ENCODE results near the gene SERPIND1.
"Not testable (repeated sequence)": the region's sequence is repeated elsewhere in the genome, so short reads cannot be mapped to it uniquely, and the experiment has no call there.

The SERPIND1 gene

GRCh38 chr22:20807315-20807752, 33.4 kb downstream of the SERPIND1 start:
- DNase-seq: no peak
- in situ Hi-C loops (cut with MboI; ENCODE audit: low pct_unique_long_range_greater_than_20kb, low sequenced_read_pairs): no loop called here

- in situ Hi-C loops (cut with MboI; ENCODE audit: low pct_unique_long_range_greater_than_20kb, low sequenced_read_pairs): no loop called here
Observed at GRCh38 chr22:20808844-20809243, 34.9 kb downstream of the SERPIND1 start.

GRCh38 chr22:20809538-20810185, 35.7 kb downstream of the SERPIND1 start:
- DNase-seq: no peak
- in situ Hi-C loops (cut with MboI; ENCODE audit: low pct_unique_long_range_greater_than_20kb, low sequenced_read_pairs): no loop called here

More at GRCh38 chr22:20808844-20809243, 34.9 kb downstream of the SERPIND1 start:
- DNase-seq: no peak

GRCh38 chr22:20810645-20811044, 36.7 kb downstream of the SERPIND1 start:
- in situ Hi-C loops (cut with MboI; ENCODE audit: low pct_unique_long_range_greater_than_20kb, low sequenced_read_pairs): no loop called here
- no peak for DNase-seq

GRCh38 chr22:20811171-20811570, 37.3 kb downstream of the SERPIND1 start:
- no peak for DNase-seq
- in situ Hi-C loops (cut with MboI; ENCODE audit: low pct_unique_long_range_greater_than_20kb, low sequenced_read_pairs): no loop called here

GRCh38 chr22:20811971-20812660, 38.2 kb downstream of the SERPIND1 start:
- no peak for DNase-seq
- in situ Hi-C loops (cut with MboI; ENCODE audit: low pct_unique_long_range_greater_than_20kb, low sequenced_read_pairs): no loop called here

DNA sequence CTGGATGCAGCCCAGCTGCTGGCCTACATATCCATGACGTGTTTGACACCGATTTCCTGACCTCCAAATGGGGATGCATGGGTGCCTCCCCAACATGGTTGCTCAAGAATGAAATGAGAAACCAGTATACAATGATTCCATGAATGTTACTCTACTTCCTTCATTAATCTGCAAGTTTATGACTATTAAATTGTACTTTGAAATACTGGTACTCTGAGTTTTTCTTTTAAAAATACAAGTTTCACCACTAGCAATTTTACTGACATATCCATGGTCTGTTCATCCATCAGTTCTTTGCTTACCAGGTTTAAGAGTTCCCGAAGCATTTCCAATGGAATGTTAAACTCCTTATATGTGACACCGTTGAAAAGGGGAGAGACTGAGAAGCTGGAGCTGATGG, 39.1 kb downstream of the SERPIND1 start:
- no peak for DNase-seq
- in situ Hi-C loops (cut with MboI; ENCODE audit: low pct_unique_long_range_greater_than_20kb, low sequenced_read_pairs): no loop called here

- no peak for DNase-seq
- in situ Hi-C loops (cut with MboI; ENCODE audit: low pct_unique_long_range_greater_than_20kb, low sequenced_read_pairs): no loop called here
Observed at GRCh38 chr22:20814221-20814808, 40.4 kb downstream of the SERPIND1 start.

GRCh38 chr22:20815477-20816050, 41.7 kb downstream of the SERPIND1 start:
- DNase-seq: no peak
- in situ Hi-C loops (cut with MboI; ENCODE audit: low pct_unique_long_range_greater_than_20kb, low sequenced_read_pairs): no loop called here

DNA sequence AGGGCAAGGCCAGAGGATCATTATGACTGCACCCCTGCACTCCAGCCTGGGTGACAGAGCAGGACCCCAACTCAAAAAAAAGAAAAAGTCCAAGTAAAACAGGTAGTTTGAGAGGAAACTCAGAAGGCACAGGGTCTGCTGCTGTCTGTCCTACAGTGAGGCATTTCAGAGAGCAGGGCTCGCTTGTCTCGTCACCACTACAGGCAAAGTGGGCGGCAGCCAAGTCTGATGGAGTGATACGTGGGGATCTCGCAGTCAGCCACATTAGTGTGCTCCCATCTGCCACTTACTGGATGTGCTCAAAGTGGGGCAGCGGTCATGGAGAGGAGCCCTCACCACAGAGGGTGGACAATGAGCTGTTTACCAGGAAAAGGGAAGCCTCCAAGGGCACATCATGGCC, 42.6 kb downstream of the SERPIND1 start:
- in situ Hi-C loops (cut with MboI; ENCODE audit: low pct_unique_long_range_greater_than_20kb, low sequenced_read_pairs): no loop called here
- no peak for DNase-seq

DNA sequence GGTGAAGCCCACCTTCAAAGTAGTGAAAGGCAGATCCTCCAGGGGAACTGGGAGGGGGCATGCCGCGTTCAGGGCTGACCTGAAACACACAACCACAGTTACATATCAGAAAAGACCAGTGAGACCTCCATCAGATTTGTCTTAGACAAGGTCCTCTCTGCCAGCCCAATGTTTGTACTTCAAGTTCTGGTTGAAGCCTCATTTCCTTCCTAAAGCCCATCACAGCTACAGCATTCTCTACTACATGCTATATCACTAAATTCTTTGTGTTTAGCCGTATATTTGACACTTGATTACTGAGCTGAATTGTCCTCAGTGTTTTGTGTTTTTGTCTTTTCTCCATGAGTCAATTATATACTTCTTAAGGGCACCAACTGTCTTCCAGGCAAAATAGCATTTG, 44.6 kb downstream of the SERPIND1 start:
- no peak for DNase-seq
- in situ Hi-C loops (cut with MboI; ENCODE audit: low pct_unique_long_range_greater_than_20kb, low sequenced_read_pairs): no loop called here

DNA sequence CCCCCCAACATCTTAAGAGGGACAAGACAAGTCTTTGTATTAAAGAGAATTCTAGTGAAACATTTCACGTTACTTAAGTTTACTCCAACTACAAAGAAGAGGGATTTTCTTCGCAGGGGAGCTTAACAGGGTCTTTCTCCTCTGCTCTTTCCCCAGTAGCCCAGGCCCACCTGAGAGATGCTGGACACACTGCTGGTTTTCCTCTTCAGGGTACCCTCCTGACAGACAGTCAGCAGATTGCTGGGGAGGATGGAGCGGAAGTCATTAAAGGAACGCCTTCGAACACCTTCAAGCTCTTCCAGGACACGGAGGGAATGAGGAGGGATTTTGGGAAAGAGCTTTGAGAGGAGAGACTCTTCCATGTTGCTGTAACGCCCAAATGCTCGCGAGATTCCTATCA, 45.6 kb downstream of the SERPIND1 start:
- in situ Hi-C loops (cut with MboI; ENCODE audit: low pct_unique_long_range_greater_than_20kb, low sequenced_read_pairs): no loop called here
- DNase-seq: no peak

DNA sequence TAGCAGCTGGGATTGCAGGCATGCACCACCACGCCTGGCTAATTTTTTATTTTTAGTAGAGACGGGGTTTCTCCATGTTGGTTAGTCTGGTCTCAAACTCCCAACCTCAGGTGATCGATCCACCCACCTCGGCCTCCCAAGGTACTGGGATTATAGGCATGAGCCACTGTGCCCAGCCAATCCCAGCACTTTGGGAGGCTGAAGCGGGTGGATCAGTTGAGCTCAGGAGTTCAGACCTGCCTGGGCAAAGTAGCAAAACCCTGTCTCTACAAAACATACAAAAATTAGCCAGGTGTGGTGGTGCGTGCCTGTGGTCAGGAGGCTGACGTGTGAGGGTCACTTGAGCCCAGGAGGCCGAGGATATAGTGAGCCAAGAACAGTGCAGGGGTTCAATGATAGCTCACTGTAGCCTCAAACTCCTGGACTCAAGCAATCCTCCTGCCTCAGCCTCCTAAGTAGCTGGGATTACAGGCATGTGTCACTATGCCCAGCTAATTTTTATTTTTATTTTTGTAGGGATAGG, 47.9 kb downstream of the SERPIND1 start:
- DNase-seq; in situ Hi-C loops (cut with MboI; ENCODE audit: low pct_unique_long_range_greater_than_20kb, low sequenced_read_pairs): not testable (repeated sequence)

- DNase-seq: no peak
- in situ Hi-C loops (cut with MboI; ENCODE audit: low pct_unique_long_range_greater_than_20kb, low sequenced_read_pairs): no loop called here
Observed at GRCh38 chr22:20822240-20822639, 48.3 kb downstream of the SERPIND1 start.

DNA sequence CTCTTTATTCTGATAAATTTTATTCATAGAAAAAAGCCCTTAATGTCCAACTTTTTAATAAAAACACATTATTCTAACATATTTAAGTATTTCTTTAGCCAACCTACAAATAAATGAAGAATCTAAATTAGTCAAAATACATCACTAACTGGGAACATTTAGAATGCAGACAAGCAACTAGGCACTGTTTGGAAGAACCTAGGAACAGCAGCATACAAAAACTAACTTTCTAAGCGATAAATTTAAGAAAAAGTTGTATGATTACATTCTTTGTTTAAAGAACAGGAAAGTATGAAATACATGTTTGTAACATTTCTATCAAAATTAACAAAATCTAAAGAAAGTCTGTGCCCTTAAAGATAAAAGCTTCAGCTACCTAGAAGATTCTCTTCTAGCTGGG, 49.4 kb downstream of the SERPIND1 start:
- DNase-seq: no peak
- in situ Hi-C loops (cut with MboI; ENCODE audit: low pct_unique_long_range_greater_than_20kb, low sequenced_read_pairs): no loop called here

GRCh38 chr22:20825216-20825615, 51.3 kb downstream of the SERPIND1 start:
- DNase-seq; in situ Hi-C loops (cut with MboI; ENCODE audit: low pct_unique_long_range_greater_than_20kb, low sequenced_read_pairs): not testable (repeated sequence)

- DNase-seq: no peak
- in situ Hi-C loops (cut with MboI; ENCODE audit: low pct_unique_long_range_greater_than_20kb, low sequenced_read_pairs): no loop called here
Observed at GRCh38 chr22:20825624-20826023, 51.7 kb downstream of the SERPIND1 start.

- in situ Hi-C loops (cut with MboI; ENCODE audit: low pct_unique_long_range_greater_than_20kb, low sequenced_read_pairs); DNase-seq: not testable (repeated sequence)
Observed at GRCh38 chr22:20826373-20827152, 52.6 kb downstream of the SERPIND1 start.

DNA sequence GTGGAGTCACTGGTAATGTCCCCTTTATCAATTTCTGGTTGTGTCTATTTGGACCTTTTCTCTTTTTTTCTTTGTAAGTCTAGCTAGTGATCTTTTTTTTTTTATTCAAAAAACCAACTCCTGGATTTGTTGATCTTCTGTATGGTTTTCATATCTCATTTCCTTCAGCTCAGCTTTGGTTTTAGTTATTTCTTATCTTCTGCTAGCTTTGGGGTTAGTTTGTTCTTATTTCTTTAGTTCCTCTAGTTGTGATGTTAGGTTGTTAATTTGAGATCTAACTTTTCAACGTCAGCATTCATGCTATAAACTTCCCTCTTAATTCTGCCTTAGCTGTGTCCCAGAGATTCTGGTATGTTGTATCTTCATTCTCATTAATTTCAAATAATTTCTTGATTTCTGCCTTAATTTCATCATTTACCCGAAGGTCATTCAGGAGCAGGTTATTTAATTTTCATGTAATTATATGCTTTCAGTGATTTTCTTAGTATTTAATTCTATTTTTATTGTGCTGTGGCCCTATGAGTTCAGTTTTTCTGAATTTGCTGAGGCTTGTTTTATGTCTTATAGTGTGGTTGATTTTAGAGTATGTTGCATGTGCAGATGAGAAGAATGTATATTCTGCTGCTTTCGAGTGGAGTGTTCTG, 55.7 kb downstream of the SERPIND1 start:
- in situ Hi-C loops (cut with MboI; ENCODE audit: low pct_unique_long_range_greater_than_20kb, low sequenced_read_pairs): no loop called here
- DNase-seq: no peak
